Thyroid gland (tissue), 4 donors: ENCODE measurements around the gene RHAG. TPM values are rescaled to one million over a fixed set of nuclear protein-coding genes. Genes with fewer than 3 reads are reported as not detected.
A peak's percentile ranks its signal among the peaks of the same experiment; 100 is the strongest.
"Not testable (repeated sequence)": the region's sequence is repeated elsewhere in the genome, so short reads cannot be mapped to it uniquely, and the experiment has no call there.

Experiments used
- DNase-seq, 2 donors: peaks; one replicate each; pipeline ENCODE4 v3.0.0-alpha.2; 2019
- H3K27ac ChIP-seq, 3 donors: fragments of 200-600 bp; sonication (generic); 1 replicate in 2 of 3; 2 replicates in 1 of 3; pipeline ENCODE4 v1.5.1; 2016 to 2019; ENCODE audit warnings: mild to moderate bottlenecking in 1 of 3, moderate library complexity in 1 of 3
- H3K27me3 ChIP-seq: fragments of 200-600 bp; sonication (generic); one replicate; pipeline ENCODE4 v1.5.1; 2019
- H3K36me3 ChIP-seq, 2 donors: fragments of 200-600 bp; sonication (generic); one replicate each; pipeline ENCODE4 v1.5.1; 2016 to 2019
- H3K4me1 ChIP-seq, 2 donors: fragments of 200-600 bp; sonication (generic); one replicate each; pipeline ENCODE4 v1.5.1; 2017 to 2019
- H3K4me3 ChIP-seq, 3 donors: fragments of 200-600 bp; sonication (generic); replicated peaks in 1 of 3; 1 replicate in 2 of 3; 2 replicates in 1 of 3; pipeline ENCODE4 v1.5.1; 2016; ENCODE audit warnings: mild to moderate bottlenecking in 1 of 3
- H3K9me3 ChIP-seq: fragments of 200-600 bp; sonication (generic); one replicate; pipeline ENCODE4 v1.5.1; 2017
- POLR2A ChIP-seq, 2 donors: fragments of 450-650 bp; IDR thresholded peaks; one replicate each; pipeline ENCODE4 v1.6.1; 2017; ENCODE audit warnings: antibody characterized with exemption in 2 of 2, mild to moderate bottlenecking in 2 of 2, moderate library complexity in 1 of 2
- WGBS, 2 donors: methylation state at CpG; one replicate each; pipeline ENCODE4 v1.1.5; 2017; 5-methylcytosine and 5-hydroxymethylcytosine counted together
- intact Hi-C: fragments of 100-400 bp; cut with DNase I; formaldehyde crosslinking; loops from one replicate; pipeline ENCODE4 v1.15.1; 2023
- total RNA-seq, 4 donors: library from RNA; depleted of rRNA; stranded (reverse); fragments of >200 nt; gene quantifications; one replicate each; pipeline ENCODE4 v1.2.3, GENCODE V29; 2016
- TF ChIP-seq, protein P1 (sequence below), 6 experiments: fragments of 200-600 bp in 3 of 6; fragments of 450-650 bp in 3 of 6; sonication (generic) in 3 of 6; IDR thresholded peaks; one replicate each; pipeline ENCODE4 v1.5.1; 2016 to 2019; ENCODE audit warnings: antibody characterized with exemption in 6 of 6, mild to moderate bottlenecking in 2 of 6, inconsistent platforms in 1 of 6, moderate library complexity in 1 of 6

RHAG gene
- total RNA-seq, 4 donors from 2014 or later = not detected

DNA sequence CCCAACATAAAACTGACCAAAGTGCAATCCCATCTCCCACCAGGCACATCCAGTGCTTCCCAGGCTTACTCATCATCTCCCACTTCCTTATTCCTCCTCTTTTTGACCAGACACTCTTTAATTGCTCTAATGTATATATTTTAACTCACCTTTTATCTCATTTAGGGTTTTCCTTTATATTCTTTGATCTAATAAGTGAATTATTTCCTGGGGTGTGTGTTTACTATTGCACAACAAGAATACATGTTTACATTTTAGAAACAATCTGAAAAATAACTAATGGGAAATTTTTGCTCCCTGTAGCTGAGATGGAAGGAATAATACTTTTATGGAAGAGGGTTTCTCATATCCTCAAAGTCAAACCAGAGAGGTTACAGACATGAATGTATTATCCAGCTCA is 18.4 kb downstream of the RHAG start:
- no peak for DNase-seq
- intact Hi-C loops = loop anchor here (10.0 kb wide), 1 partner anchor 83 kb away; no protein-coding TSS in a partner anchor
- Histone ChIP-seq H3K27me3 (no peaks in the 10 kb centered on the region), H3K4me3 (no peak overlapping the region), H3K4me1 (no peaks in the 10 kb centered on the region), H3K36me3 (no peaks in the 10 kb centered on the region), H3K27ac (no peak overlapping the region), H3K9me3 (no peaks in the 10 kb centered on the region)
- TF ChIP-seq, protein P1, sequence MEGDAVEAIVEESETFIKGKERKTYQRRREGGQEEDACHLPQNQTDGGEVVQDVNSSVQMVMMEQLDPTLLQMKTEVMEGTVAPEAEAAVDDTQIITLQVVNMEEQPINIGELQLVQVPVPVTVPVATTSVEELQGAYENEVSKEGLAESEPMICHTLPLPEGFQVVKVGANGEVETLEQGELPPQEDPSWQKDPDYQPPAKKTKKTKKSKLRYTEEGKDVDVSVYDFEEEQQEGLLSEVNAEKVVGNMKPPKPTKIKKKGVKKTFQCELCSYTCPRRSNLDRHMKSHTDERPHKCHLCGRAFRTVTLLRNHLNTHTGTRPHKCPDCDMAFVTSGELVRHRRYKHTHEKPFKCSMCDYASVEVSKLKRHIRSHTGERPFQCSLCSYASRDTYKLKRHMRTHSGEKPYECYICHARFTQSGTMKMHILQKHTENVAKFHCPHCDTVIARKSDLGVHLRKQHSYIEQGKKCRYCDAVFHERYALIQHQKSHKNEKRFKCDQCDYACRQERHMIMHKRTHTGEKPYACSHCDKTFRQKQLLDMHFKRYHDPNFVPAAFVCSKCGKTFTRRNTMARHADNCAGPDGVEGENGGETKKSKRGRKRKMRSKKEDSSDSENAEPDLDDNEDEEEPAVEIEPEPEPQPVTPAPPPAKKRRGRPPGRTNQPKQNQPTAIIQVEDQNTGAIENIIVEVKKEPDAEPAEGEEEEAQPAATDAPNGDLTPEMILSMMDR (IDR thresholded peaks at IDR 0.05) = no peak
- TF ChIP-seq POLR2A (IDR thresholded peaks at IDR 0.05) = no peak

DNA sequence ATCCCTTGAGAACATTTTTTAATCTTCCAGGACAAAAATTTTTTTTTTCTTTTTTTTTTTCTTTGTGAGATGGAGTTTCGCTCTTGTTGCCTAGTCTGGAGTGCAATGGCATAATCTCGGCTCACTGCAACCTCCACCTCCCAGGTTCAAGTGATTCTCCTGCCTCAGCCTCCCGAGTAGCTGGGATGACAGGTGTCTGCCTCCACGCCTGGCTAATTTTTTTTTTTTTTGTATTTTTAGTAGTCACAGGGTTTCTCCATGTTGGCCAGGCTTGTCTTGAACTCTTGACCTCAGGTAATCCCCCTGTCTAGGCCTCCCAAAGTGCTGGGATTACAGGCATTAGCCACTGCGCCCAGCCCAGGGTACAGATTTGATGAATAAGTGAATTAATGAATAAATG is 22.5 kb downstream of the RHAG start:
- intact Hi-C loops = loop anchor here (10.0 kb wide), 1 partner anchor 79 kb away; no protein-coding TSS in a partner anchor
- WGBS, 2 donors = 76 to 81% methylated on average over 5 of the region's 5 CpGs
- DNase-seq, H3K27ac ChIP-seq, H3K4me1 ChIP-seq, H3K36me3 ChIP-seq, H3K4me3 ChIP-seq, H3K27me3 ChIP-seq, H3K9me3 ChIP-seq: not testable (repeated sequence)

DNA sequence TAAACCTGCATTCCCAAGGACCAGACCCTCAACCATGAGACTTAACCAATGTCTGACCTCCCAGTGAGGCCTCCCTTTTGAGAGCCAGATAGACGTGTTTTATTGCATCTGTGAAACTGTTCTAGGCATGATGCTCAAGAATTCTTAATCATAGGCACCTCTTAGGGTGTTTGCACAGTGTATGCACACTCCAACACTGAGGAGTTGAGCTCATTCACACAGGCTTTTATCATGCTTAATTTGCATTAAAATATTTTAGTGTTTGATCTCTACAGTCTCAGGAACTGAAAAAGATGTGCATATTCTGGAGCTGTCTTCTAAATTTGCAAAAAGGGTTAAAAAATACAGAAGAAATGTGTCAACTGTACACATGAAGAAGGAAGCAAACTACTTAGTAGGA is 27.4 kb downstream of the RHAG start:
- no peaks in the 10 kb centered on the region for H3K36me3 ChIP-seq
- no peak overlapping the region for H3K27ac ChIP-seq
- no peaks in the 10 kb centered on the region for H3K9me3 ChIP-seq
- intact Hi-C loops = no loop called here
- DNase-seq = no peak
- H3K4me3 ChIP-seq = no peak overlapping the region
- TF ChIP-seq, protein P1 (IDR thresholded peaks at IDR 0.05) = no peak
- TF ChIP-seq POLR2A (IDR thresholded peaks at IDR 0.05) = no peak
- 70 to 83% methylated on average over 1 of the region's 1 CpG for WGBS, 2 donors
- H3K4me1 ChIP-seq = no peaks in the 10 kb centered on the region
- no peaks in the 10 kb centered on the region for H3K27me3 ChIP-seq

DNA sequence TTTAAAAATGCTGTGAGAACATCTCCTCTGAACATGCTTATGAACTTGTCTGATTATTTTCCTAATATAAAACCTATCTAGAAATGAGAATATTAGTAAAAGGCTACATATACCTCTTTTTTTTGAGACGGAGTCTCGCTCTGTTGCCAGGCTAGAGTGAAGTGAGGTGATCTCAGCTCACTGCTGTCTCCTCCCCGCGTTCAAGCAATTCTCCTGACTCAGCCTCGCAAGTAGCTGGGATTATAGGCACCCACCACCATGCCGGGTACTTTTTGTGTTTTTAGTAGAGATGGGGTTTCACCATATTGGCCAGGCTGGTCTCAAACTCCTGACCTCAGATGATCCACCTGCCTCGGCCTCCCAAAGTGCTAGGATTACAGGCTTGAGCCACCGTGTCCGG is 28.4 kb downstream of the RHAG start:
- H3K27ac ChIP-seq, H3K9me3 ChIP-seq, H3K36me3 ChIP-seq, intact Hi-C loops, H3K27me3 ChIP-seq, DNase-seq, H3K4me3 ChIP-seq, H3K4me1 ChIP-seq: not testable (repeated sequence)
- 65 to 78% methylated on average over 9 of the region's 9 CpGs for WGBS, 2 donors

DNA sequence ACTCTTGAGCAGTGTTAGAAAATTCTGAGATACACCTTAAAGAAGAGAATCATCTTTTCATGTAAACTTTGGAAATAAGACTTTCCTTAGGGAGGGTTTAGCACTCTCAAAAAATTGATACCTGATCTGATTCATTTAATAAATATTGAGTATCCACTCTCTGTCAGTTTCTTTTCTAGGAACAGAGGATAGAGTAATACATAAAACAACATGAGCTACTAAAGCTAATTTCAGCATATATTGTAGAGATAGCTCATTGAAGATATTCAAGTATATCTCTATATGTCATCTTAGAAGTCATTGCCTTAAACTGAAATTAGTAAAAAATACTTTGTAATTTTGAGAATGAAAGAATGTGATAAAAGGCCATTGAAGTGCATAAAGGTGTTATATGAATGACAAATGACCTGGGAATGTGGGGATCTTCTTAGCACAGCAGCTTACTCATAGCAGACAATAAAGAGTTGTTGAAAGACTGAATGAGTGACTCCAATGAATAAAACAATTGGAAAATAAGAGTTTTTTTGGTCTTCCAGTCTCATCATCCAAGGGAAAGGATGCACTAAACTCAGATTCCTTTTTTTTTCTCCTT is 29.2 kb downstream of the RHAG start:
- TF ChIP-seq, protein P1 (IDR thresholded peaks at IDR 0.05) = no peak
- no peak for TF ChIP-seq POLR2A (IDR thresholded peaks at IDR 0.05)
- Histone ChIP-seq H3K4me3 (no peak overlapping the region), H3K4me1 (no peaks in the 10 kb centered on the region), H3K9me3 (no peaks in the 10 kb centered on the region), H3K27me3 (no peaks in the 10 kb centered on the region), H3K36me3 (no peaks in the 10 kb centered on the region), H3K27ac (no peak overlapping the region)
- intact Hi-C loops = no loop called here
- DNase-seq = no peak

DNA sequence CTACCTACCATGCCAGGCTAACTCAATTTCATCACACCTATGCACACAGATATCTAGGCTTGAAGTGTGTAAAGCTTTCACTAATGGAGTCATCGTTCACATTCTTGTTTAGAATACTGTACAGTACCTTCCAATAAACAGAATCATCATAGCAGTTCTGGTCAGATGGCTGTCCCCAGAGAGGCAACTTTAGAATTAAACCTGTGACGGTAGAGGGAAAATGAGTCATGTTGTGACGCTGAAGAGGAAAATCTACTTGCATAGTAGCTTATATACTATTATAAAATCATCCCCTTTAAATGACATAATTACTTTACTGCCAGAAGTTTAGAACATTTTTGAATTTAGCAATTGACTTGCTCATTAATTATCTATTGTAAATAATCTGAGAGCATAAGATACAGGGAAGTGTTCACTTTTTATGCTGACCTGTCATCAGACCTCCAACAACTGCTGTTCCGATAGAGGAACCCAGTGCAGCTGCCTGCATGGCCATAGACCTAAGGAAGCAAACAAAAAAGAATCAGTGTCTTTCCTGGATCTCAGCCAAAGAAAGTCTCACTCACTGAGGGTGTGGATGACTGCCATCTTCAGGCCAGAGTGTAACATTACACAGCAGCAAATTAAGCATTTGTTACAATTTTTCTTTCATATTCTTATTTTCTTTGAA is 29.8 kb downstream of the RHAG start:
- H3K4me1 ChIP-seq = no peaks in the 10 kb centered on the region
- no peak overlapping the region for H3K4me3 ChIP-seq
- no peaks in the 10 kb centered on the region for H3K36me3 ChIP-seq
- TF ChIP-seq, protein P1 (IDR thresholded peaks at IDR 0.05) = peak in 5 of 6 experiments; percentile 54 to 89 (median 69)
- no peak for TF ChIP-seq POLR2A (IDR thresholded peaks at IDR 0.05)
- H3K27ac ChIP-seq = no peak overlapping the region
- 40 to 43% methylated on average over 4 of the region's 4 CpGs for WGBS, 2 donors
- DNase-seq = peak; percentile 6 to 25
- intact Hi-C loops = no loop called here
- H3K9me3 ChIP-seq = no peaks in the 10 kb centered on the region
- no peaks in the 10 kb centered on the region for H3K27me3 ChIP-seq

DNA sequence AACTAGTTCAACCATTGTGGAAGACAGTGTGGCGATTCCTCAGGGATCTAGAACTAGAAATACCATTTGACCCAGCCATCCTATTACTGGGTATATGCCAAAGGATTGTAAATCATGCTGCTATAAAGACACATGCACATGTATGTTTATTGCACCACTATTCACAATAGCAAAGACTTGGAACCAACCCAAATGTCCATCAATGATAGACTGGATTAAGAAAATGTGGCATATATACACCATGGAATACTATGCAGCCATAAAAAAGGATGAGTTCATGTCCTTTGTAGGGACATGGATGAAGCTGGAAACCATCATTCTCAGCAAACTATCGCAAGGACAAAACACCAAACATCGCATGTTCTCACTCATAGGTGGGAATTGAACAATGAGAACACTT is 32.6 kb downstream of the RHAG start:
- intact Hi-C loops, H3K4me1 ChIP-seq, H3K36me3 ChIP-seq, H3K27me3 ChIP-seq, H3K9me3 ChIP-seq, H3K27ac ChIP-seq, H3K4me3 ChIP-seq, DNase-seq: not testable (repeated sequence)
- WGBS, 2 donors = 91 to 94% methylated on average over 3 of the region's 3 CpGs

DNA sequence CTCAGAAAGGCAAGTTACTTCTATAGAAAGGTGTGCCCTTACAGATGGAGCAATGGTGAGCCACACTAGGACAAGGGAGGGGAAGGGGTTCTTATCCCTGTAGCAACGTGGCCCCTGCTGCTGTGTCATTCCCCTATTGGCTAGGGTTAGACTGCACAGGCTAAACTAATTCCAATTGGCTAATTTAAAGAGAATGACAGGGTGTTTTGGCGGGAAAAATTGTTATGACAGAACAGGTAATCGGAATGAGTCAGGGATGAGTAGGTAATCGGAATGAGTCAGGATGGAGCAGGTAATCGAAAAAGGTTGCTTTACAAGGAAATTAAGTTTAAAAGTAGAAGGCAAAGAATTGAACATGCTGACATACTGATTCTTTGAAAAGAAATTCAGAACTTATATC is 49.4 kb downstream of the RHAG start:
- DNase-seq, intact Hi-C loops, H3K27ac ChIP-seq, H3K4me3 ChIP-seq, H3K27me3 ChIP-seq, H3K9me3 ChIP-seq, H3K4me1 ChIP-seq, H3K36me3 ChIP-seq: not testable (repeated sequence)
- 87% methylated on average over 5 of the region's 5 CpGs for WGBS, 2 donors
